PC-3 (cell line): ENCODE data around the gene MATN1. TPM values are rescaled to one million over a fixed set of nuclear protein-coding genes. Genes with fewer than 3 reads are reported as not detected.
A peak's percentile ranks its signal among the peaks of the same experiment; 100 is the strongest.

Source experiments
- ATAC-seq: fragments of 200-7000 bp; cut with Tn5 transposase; 2 replicates; pipeline ENCODE4 v1.9.1; 2020; ENCODE audit warnings: mild to moderate bottlenecking, moderate library complexity
- BruUV-seq: library from RNA; stranded (reverse); fragments of 400-500 nt; replicated peaks from 2 replicates; lab custom pipeline; 2021; lab: Mats Ljungman, UMichigan
- CTCF ChIA-PET: fragments of 300-600 bp; sonication (Branson Sonifier 250); formaldehyde crosslinking; loops from one replicate; lab custom pipeline; 2022; ENCODE audit warnings: antibody characterized with exemption; lab: Charles Lee
- POLR2A ChIA-PET: fragments of 300-600 bp; sonication (Branson Sonifier 250); formaldehyde crosslinking; loops from one replicate; lab custom pipeline; 2022; ENCODE audit warnings: antibody characterized with exemption; ENCODE audit not compliant: unreplicated experiment; lab: Charles Lee
- DNase-seq: peaks from one replicate; pipeline ENCODE4 v3.0.0-alpha.2; 2015
- H2AFZ ChIP-seq: fragments of 300-600 bp; sonication (generic); 2 replicates; pipeline ENCODE4 v1.6.0; 2016; ENCODE audit warnings: antibody characterized with exemption, low read length
- H3F3A ChIP-seq: fragments of 300-600 bp; sonication (generic); one replicate; pipeline ENCODE4 v1.6.0; 2017; ENCODE audit warnings: antibody characterized with exemption, low read length, control low read depth, mild to moderate bottlenecking; ENCODE audit not compliant: unreplicated experiment
- H3K27ac ChIP-seq: fragments of 300-600 bp; sonication (generic); 2 replicates; pipeline ENCODE4 v1.5.1; 2016; ENCODE audit warnings: mild to moderate bottlenecking, low read length
- H3K27me3 ChIP-seq: fragments of 300-600 bp; sonication (generic); 2 replicates; pipeline ENCODE4 v1.6.1; 2016; ENCODE audit warnings: low read length, mixed read lengths
- H3K36me3 ChIP-seq: fragments of 300-600 bp; sonication (generic); 2 replicates; pipeline ENCODE4 v1.6.1; 2016; ENCODE audit warnings: low read depth, mixed run types, low read length, mixed read lengths
- H3K4me1 ChIP-seq: fragments of 300-600 bp; sonication (generic); 2 replicates; pipeline ENCODE4 v1.5.1; 2016; ENCODE audit warnings: low read length; ENCODE audit not compliant: insufficient read depth
- H3K4me2 ChIP-seq: fragments of 300-600 bp; sonication (generic); 2 replicates; pipeline ENCODE4 v1.6.0; 2016; ENCODE audit warnings: low read length
- H3K4me3 ChIP-seq: fragments of 300-600 bp; sonication (generic); 2 replicates; pipeline ENCODE4 v1.5.1; 2016; ENCODE audit warnings: mild to moderate bottlenecking, low read length, mixed read lengths
- H3K79me2 ChIP-seq: fragments of 300-600 bp; sonication (generic); 2 replicates; pipeline ENCODE4 v1.6.1; 2017; ENCODE audit warnings: low read length, mixed read lengths
- H3K9ac ChIP-seq: fragments of 300-600 bp; sonication (generic); 2 replicates; pipeline ENCODE4 v1.6.0; 2016; ENCODE audit warnings: mild to moderate bottlenecking, low read length
- H3K9me2 ChIP-seq: fragments of 300-600 bp; sonication (generic); replicated peaks from 2 replicates; pipeline ENCODE4 v1.6.1; 2016; ENCODE audit warnings: mixed run types, low read length, mixed read lengths
- H3K9me3 ChIP-seq: fragments of 300-600 bp; sonication (generic); 2 replicates; pipeline ENCODE4 v1.6.1; 2016; ENCODE audit warnings: low read length, mixed read lengths
- H4K20me1 ChIP-seq: fragments of 300-600 bp; sonication (generic); 2 replicates; pipeline ENCODE4 v1.6.1; 2016; ENCODE audit warnings: low read length, mixed read lengths
- EZH2 ChIP-seq: fragments of 300-600 bp; sonication (generic); IDR thresholded peaks from one replicate; pipeline ENCODE4 v1.6.1; 2017; ENCODE audit warnings: antibody characterized with exemption, mild to moderate bottlenecking, low read length; ENCODE audit not compliant: unreplicated experiment
- EZH2phosphoT487 ChIP-seq: fragments of 300-600 bp; sonication (generic); IDR thresholded peaks from 2 replicates; pipeline ENCODE4 v1.6.1; 2018; ENCODE audit warnings: mild to moderate bottlenecking, antibody characterized with exemption, low read length, borderline replicate concordance
- intact Hi-C: fragments of 100-400 bp; cut with micrococcal nuclease; formaldehyde crosslinking; loops from 2 replicates; pipeline ENCODE4 v1.9.0; 2023
- total RNA-seq: library from RNA; depleted of rRNA; stranded (reverse); fragments of >200 nt; gene quantifications from 2 replicates; pipeline ENCODE4 v1.2.3, GENCODE V29; 2014
- TF ChIP-seq, protein P1 (sequence below): fragments of 300-600 bp; sonication (generic); conservative IDR thresholded peaks from 2 replicates; pipeline ENCODE4 v1.5.1; 2017; ENCODE audit warnings: antibody characterized with exemption, low read depth, mild to moderate bottlenecking, low read length

The MATN1 gene
- total RNA-seq, 1 experiment from 2014 or later: not detected

DNA sequence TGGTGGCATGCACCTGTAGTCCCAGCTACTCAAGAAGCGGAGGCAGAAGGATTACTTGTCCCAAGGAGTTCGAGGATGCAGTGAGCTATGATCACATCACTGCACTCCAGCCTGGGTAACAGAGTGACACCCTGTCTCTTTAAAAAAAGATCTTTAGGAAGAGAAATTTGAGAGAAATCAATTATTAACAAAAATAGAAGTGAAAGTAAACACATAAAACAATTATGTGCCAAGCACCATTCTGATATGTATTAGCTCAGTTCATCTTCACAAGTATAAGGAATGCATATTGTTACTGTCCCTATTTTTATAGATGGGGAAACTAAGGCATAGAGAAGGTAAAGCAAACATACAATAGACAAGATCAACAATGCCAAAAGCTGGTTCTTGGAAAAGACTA, 48.1 kb downstream of the MATN1 start:
- Histone ChIP-seq H3K27ac (no peak overlapping the region), H3F3A (peaks cover 3% of the 10 kb centered on the region), H4K20me1 (no peaks in the 10 kb centered on the region), H3K4me3 (no peak overlapping the region), H3K36me3 (no peaks in the 10 kb centered on the region), H3K4me1 (peaks cover 18% of the 10 kb centered on the region), H3K4me2 (peak overlapping the region; percentile 61), H3K79me2 (no peaks in the 10 kb centered on the region), H3K27me3 (no peaks in the 10 kb centered on the region), H2AFZ (no peak overlapping the region), H3K9me2 (no peaks in the 10 kb centered on the region), H3K9me3 (no peaks in the 10 kb centered on the region), H3K9ac (no peak overlapping the region)
- TF ChIP-seq EZH2: no peak
- TF ChIP-seq, protein P1, sequence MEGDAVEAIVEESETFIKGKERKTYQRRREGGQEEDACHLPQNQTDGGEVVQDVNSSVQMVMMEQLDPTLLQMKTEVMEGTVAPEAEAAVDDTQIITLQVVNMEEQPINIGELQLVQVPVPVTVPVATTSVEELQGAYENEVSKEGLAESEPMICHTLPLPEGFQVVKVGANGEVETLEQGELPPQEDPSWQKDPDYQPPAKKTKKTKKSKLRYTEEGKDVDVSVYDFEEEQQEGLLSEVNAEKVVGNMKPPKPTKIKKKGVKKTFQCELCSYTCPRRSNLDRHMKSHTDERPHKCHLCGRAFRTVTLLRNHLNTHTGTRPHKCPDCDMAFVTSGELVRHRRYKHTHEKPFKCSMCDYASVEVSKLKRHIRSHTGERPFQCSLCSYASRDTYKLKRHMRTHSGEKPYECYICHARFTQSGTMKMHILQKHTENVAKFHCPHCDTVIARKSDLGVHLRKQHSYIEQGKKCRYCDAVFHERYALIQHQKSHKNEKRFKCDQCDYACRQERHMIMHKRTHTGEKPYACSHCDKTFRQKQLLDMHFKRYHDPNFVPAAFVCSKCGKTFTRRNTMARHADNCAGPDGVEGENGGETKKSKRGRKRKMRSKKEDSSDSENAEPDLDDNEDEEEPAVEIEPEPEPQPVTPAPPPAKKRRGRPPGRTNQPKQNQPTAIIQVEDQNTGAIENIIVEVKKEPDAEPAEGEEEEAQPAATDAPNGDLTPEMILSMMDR: no peak
- TF ChIP-seq EZH2phosphoT487: no peak
- no TSS peak for BruUV-seq
- DNase-seq (no peak), ATAC-seq (no peak)
- ChIA-PET POLR2A (no interaction called here), CTCF (interaction anchor here (0.6 kb wide), 1 partner anchor 98 kb away, joined by 3 read pairs; no protein-coding TSS in a partner anchor)
- intact Hi-C loops: no loop called here

DNA sequence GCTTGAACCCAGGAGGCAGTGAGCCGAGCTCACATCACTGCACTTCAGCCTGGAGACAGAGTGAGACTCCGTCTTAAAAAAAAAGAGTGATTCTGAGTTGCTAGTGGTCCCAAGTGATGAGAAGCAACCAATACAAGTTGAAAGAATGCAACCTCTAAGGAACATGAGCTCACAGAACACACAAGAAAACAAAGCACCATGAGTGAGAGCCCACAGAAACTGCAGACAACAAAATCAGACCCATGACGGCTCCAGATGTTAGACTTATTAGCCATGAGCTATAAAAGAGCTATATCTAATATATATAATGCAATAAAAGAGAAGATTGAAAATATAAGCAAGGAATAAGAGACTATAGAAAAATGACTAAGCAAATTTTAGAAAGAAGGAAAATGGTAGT, 50.0 kb downstream of the MATN1 start:
- DNase-seq (no peak), ATAC-seq (no peak)
- Histone ChIP-seq H4K20me1 (no peaks in the 10 kb centered on the region), H3K9me2 (no peaks in the 10 kb centered on the region), H3K4me1 (peaks cover 18% of the 10 kb centered on the region), H3F3A (peaks cover 3% of the 10 kb centered on the region), H3K9me3 (no peaks in the 10 kb centered on the region), H3K4me3 (no peak overlapping the region), H3K27ac (no peak overlapping the region), H3K79me2 (no peaks in the 10 kb centered on the region), H2AFZ (no peak overlapping the region), H3K4me2 (no peak overlapping the region), H3K27me3 (no peaks in the 10 kb centered on the region), H3K9ac (no peak overlapping the region), H3K36me3 (no peaks in the 10 kb centered on the region)
- TF ChIP-seq, protein P1: no peak
- TF ChIP-seq EZH2 (no peak), EZH2phosphoT487 (no peak)
- CTCF ChIA-PET: no interaction called here
- intact Hi-C loops: no loop called here
- BruUV-seq: no TSS peak
- POLR2A ChIA-PET: no interaction called here

DNA sequence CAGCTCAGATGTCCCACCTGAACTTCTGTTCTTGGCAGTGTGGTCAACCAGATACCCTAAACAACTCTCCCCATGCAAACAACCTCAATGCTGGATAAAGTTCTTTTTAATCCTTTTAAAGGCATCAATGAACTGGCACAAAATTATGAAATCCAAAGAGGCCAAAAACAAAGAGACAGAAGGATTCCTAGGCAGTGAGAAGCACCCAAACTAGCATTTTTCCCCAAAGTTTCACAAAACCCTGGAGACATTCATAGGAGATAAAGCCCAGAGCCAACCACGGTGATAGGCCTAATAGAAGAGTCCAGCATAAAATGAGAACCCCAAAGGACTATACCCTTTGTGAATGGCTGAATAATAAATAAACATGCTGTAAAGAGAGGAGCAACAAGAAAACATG, 50.7 kb downstream of the MATN1 start:
- no peaks in the 10 kb centered on the region for H3K79me2 ChIP-seq
- H3K9ac ChIP-seq: no peak overlapping the region
- ChIA-PET CTCF (no interaction called here), POLR2A (no interaction called here)
- H4K20me1 ChIP-seq: no peaks in the 10 kb centered on the region
- no peaks in the 10 kb centered on the region for H3K9me3 ChIP-seq
- intact Hi-C loops: no loop called here
- H3K9me2 ChIP-seq: no peaks in the 10 kb centered on the region
- H3K27ac ChIP-seq: no peak overlapping the region
- no peak overlapping the region for H3K4me2 ChIP-seq
- no peak for DNase-seq
- H3K4me3 ChIP-seq: no peak overlapping the region
- H2AFZ ChIP-seq: no peak overlapping the region
- H3K36me3 ChIP-seq: no peaks in the 10 kb centered on the region
- no peaks in the 10 kb centered on the region for H3K27me3 ChIP-seq
- no peak for ATAC-seq
- no TSS peak for BruUV-seq
- no peak for TF ChIP-seq EZH2
- peaks cover 22% of the 10 kb centered on the region for H3K4me1 ChIP-seq
- H3F3A ChIP-seq: peaks cover 3% of the 10 kb centered on the region
